ENCODE data around the gene C9orf72.

Gene C9orf72

GRCh38 chr9:27572918-27573633 is at the start of gene C9orf72:
C9orf72 (minus strand) TSS chr9:27573481; CDS start chr9:27567120, 6,361 bp downstream.
- peak within 1 kb of the TSS; percentile 76 for H3K9ac ChIP-seq (ENCODE audit: low read length)
- TF ChIP-seq CTCF (IDR thresholded peaks at IDR 0.05; ENCODE audit: low read length), result no peak
- no peak for TF ChIP-seq EZH2phosphoT487 (IDR thresholded peaks at IDR 0.05; ENCODE audit: low read length)
- TF ChIP-seq EZH2 (optimal IDR thresholded peaks at IDR 0.05; ENCODE audit: low read depth, low read length), result no peak
- H3K27me3 ChIP-seq (replicated peaks; ENCODE audit: insufficient read depth, low read length), result no peaks in the 10 kb centered on the region
- peak within 1 kb of the TSS; percentile 73 for H3K4me2 ChIP-seq (ENCODE audit: low read depth, low read length)
- H3F3A ChIP-seq (ENCODE audit: insufficient read depth, low read length), result no peaks in the 10 kb centered on the region
- no peaks in the 10 kb centered on the region for H3K4me1 ChIP-seq (ENCODE audit: low read length)
- peak within 1 kb of the TSS; percentile 83; the same call in 1 of the 2 replicates for H3K27ac ChIP-seq (ENCODE audit: low read length)
- H3K9me2 ChIP-seq (replicated peaks; ENCODE audit: insufficient read depth, low read length), result no peaks in the 10 kb centered on the region
- no peaks in the 10 kb centered on the region for H3K79me2 ChIP-seq (ENCODE audit: low read length)
- H4K20me1 ChIP-seq (ENCODE audit: insufficient read depth, low read length), result no peaks in the 10 kb centered on the region
- DNase-seq, result peak; percentile 52
- no peaks in the 10 kb centered on the region for H3K36me3 ChIP-seq (replicated peaks; ENCODE audit: insufficient read depth, low read length)
- H2AFZ ChIP-seq (ENCODE audit: low read length), result peak within 1 kb of the TSS; percentile 56
- H3K4me3 ChIP-seq (ENCODE audit: low read length), result peak within 1 kb of the TSS; percentile 71
- no peaks in the 10 kb centered on the region for H3K9me3 ChIP-seq (replicated peaks; ENCODE audit: insufficient read depth, low read length)

GRCh38 chr9:27622693-27623340 is 49.5 kb upstream of the C9orf72 start:
- H3K4me3 ChIP-seq (ENCODE audit: low read length), result no peak overlapping the region
- no peaks in the 10 kb centered on the region for H4K20me1 ChIP-seq (ENCODE audit: insufficient read depth, low read length)
- H3K27me3 ChIP-seq (replicated peaks; ENCODE audit: insufficient read depth, low read length), result no peaks in the 10 kb centered on the region
- H3K9me3 ChIP-seq (replicated peaks; ENCODE audit: insufficient read depth, low read length), result no peaks in the 10 kb centered on the region
- no peaks in the 10 kb centered on the region for H3K79me2 ChIP-seq (ENCODE audit: low read length)
- H2AFZ ChIP-seq (ENCODE audit: low read length), result no peak overlapping the region
- no peak overlapping the region for H3K4me2 ChIP-seq (ENCODE audit: low read depth, low read length)
- H3K36me3 ChIP-seq (replicated peaks; ENCODE audit: insufficient read depth, low read length), result no peaks in the 10 kb centered on the region
- H3F3A ChIP-seq (ENCODE audit: insufficient read depth, low read length), result no peaks in the 10 kb centered on the region
- no peak for TF ChIP-seq EZH2phosphoT487 (IDR thresholded peaks at IDR 0.05; ENCODE audit: low read length)
- no peak for TF ChIP-seq CTCF (IDR thresholded peaks at IDR 0.05; ENCODE audit: low read length)
- TF ChIP-seq EZH2 (optimal IDR thresholded peaks at IDR 0.05; ENCODE audit: low read depth, low read length), result no peak
- no peaks in the 10 kb centered on the region for H3K9me2 ChIP-seq (replicated peaks; ENCODE audit: insufficient read depth, low read length)
- H3K9ac ChIP-seq (ENCODE audit: low read length), result no peak overlapping the region
- H3K27ac ChIP-seq (ENCODE audit: low read length), result no peak overlapping the region
- no peak for DNase-seq
- no peaks in the 10 kb centered on the region for H3K4me1 ChIP-seq (ENCODE audit: low read length)

GRCh38 chr9:27619743-27620142 is 46.5 kb upstream of the C9orf72 start:
- Histone ChIP-seq H3K27me3 (replicated peaks; ENCODE audit: insufficient read depth, low read length) (no peaks in the 10 kb centered on the region), H3K27ac (ENCODE audit: low read length) (no peak overlapping the region), H3K9me2 (replicated peaks; ENCODE audit: insufficient read depth, low read length) (no peaks in the 10 kb centered on the region), H3K36me3 (replicated peaks; ENCODE audit: insufficient read depth, low read length) (no peaks in the 10 kb centered on the region), H3K4me2 (ENCODE audit: low read depth, low read length) (no peak overlapping the region), H3K9ac (ENCODE audit: low read length) (no peak overlapping the region), H3K79me2 (ENCODE audit: low read length) (no peaks in the 10 kb centered on the region), H3K4me3 (ENCODE audit: low read length) (no peak overlapping the region), H4K20me1 (ENCODE audit: insufficient read depth, low read length) (no peaks in the 10 kb centered on the region), H3F3A (ENCODE audit: insufficient read depth, low read length) (no peaks in the 10 kb centered on the region), H3K9me3 (replicated peaks; ENCODE audit: insufficient read depth, low read length) (no peaks in the 10 kb centered on the region), H2AFZ (ENCODE audit: low read length) (no peak overlapping the region), H3K4me1 (ENCODE audit: low read length) (no peaks in the 10 kb centered on the region)
- no peak for DNase-seq
- TF ChIP-seq CTCF (IDR thresholded peaks at IDR 0.05; ENCODE audit: low read length) (no peak), EZH2phosphoT487 (IDR thresholded peaks at IDR 0.05; ENCODE audit: low read length) (no peak), EZH2 (optimal IDR thresholded peaks at IDR 0.05; ENCODE audit: low read depth, low read length) (no peak)

Data from MM.1S (cell line).